NOMO-1 (cell line): Measurements from ENCODE around the gene PTPRK.

Experiments used
- DNase-seq, 2 experiments: peaks; one replicate each; lab custom pipeline; 2025; ENCODE audit not compliant: unreplicated experiment in 2 of 2; lab: John Stamatoyannopoulos, UW

Gene PTPRK

GRCh38 chr6:128520436-128521281, at the start of gene PTPRK:
Gene PTPRK (minus strand): TSS chr6:128520599. CDS start chr6:128520358, 241 bp downstream.
- DNase-seq: peak; percentile 69 to 71

- DNase-seq: no peak
These were observed 46.6 kb upstream of the PTPRK start for GRCh38 chr6:128567029-128567428.

GRCh38 chr6:128560966-128561365, 40.6 kb upstream of the PTPRK start:
- no peak for DNase-seq

GRCh38 chr6:128558924-128559323, 38.5 kb upstream of the PTPRK start:
- DNase-seq: no peak

- no peak for DNase-seq
These were observed 37.6 kb upstream of the PTPRK start for GRCh38 chr6:128558021-128558420.

- DNase-seq: no peak
These were observed 36.7 kb upstream of the PTPRK start for GRCh38 chr6:128557081-128557480.

GRCh38 chr6:128554302-128554701, 33.9 kb upstream of the PTPRK start:
- no peak for DNase-seq

- no peak for DNase-seq
These were observed 20.9 kb upstream of the PTPRK start for GRCh38 chr6:128541261-128541660.

- no peak for DNase-seq
These were observed 18.4 kb upstream of the PTPRK start for GRCh38 chr6:128538763-128539162.

- DNase-seq: no peak
These were observed 12.4 kb upstream of the PTPRK start for GRCh38 chr6:128532827-128533226.

- no peak for DNase-seq
These were observed 11.7 kb upstream of the PTPRK start for GRCh38 chr6:128532136-128532535.

GRCh38 chr6:128531696-128532095, 11.3 kb upstream of the PTPRK start:
- DNase-seq: no peak

- DNase-seq: no peak
These were observed 7.8 kb upstream of the PTPRK start for GRCh38 chr6:128528241-128528640.

- no peak for DNase-seq
These were observed 7.0 kb upstream of the PTPRK start for GRCh38 chr6:128527375-128527774.

GRCh38 chr6:128526152-128526914, 5.9 kb upstream of the PTPRK start:
- no peak for DNase-seq

- no peak for DNase-seq
These were observed 5.0 kb upstream of the PTPRK start for GRCh38 chr6:128525406-128525805.

GRCh38 chr6:128521282-128521632, 858 bp upstream of the PTPRK start:
- no peak for DNase-seq

- no peak for DNase-seq
These were observed 416 bp downstream of the PTPRK start for GRCh38 chr6:128519931-128520435.

GRCh38 chr6:128519132-128519930, 1.1 kb downstream of the PTPRK start:
- DNase-seq: no peak

- no peak for DNase-seq
These were observed 1.8 kb downstream of the PTPRK start for GRCh38 chr6:128518434-128519131.
